WTC11 (cell line): ENCODE measurements around the gene CDC73. TPM values are rescaled to one million over a fixed set of nuclear protein-coding genes. Genes with fewer than 3 reads are reported as not detected.

Experiments used
- ATAC-seq: fragments of 200-7000 bp; cut with Tn5 transposase; 2 replicates; pipeline ENCODE4 v1.10.0; 2021; ENCODE audit warnings: mild to moderate bottlenecking, moderate library complexity
- CTCF ChIA-PET: fragments of 300-600 bp; sonication (Branson Sonifier 250); formaldehyde crosslinking; loops from one replicate; lab custom pipeline; 2021; ENCODE audit warnings: antibody characterized with exemption; lab: Charles Lee
- POLR2A ChIA-PET: fragments of 350-600 bp; sonication (Branson Sonifier 250); formaldehyde crosslinking; loops from one replicate; lab custom pipeline; 2021; ENCODE audit warnings: antibody characterized with exemption; lab: Charles Lee
- DNase-seq: peaks from one replicate; pipeline ENCODE4 v3.0.0; 2021; ENCODE audit warnings: low spot score
- H3K27ac Mint-ChIP-seq: 2 replicates; pipeline ENCODE4 v1.8.0; 2021; ENCODE audit warnings: mixed read lengths
- H3K27me3 Mint-ChIP-seq: 2 replicates; pipeline ENCODE4 v1.8.0; 2021; ENCODE audit warnings: low read depth, mild to moderate bottlenecking, moderate library complexity, mixed read lengths
- H3K36me3 Mint-ChIP-seq: 2 replicates; pipeline ENCODE4 v1.8.0; 2021; ENCODE audit warnings: mixed read lengths
- H3K4me1 Mint-ChIP-seq: 2 replicates; pipeline ENCODE4 v1.8.0; 2022; ENCODE audit warnings: mixed read lengths
- H3K4me3 Mint-ChIP-seq: 2 replicates; pipeline ENCODE4 v1.8.0; 2021; ENCODE audit warnings: mild to moderate bottlenecking, moderate library complexity, mixed read lengths
- H3K9me3 Mint-ChIP-seq: 2 replicates; pipeline ENCODE4 v1.8.0; 2021; ENCODE audit warnings: mixed read lengths
- CTCF ChIP-seq: fragments of 200-600 bp; IDR thresholded peaks from 2 replicates; pipeline ENCODE4 v1.8.0; 2022; ENCODE audit warnings: antibody characterized with exemption
- GRHL2 ChIP-seq: fragments of 250-450 bp; sonication (Bioruptor Pico); IDR thresholded peaks from 2 replicates; pipeline ENCODE4 v1.8.0; 2022; ENCODE audit warnings: mild to moderate bottlenecking, moderate library complexity; ENCODE audit not compliant: insufficient replicate concordance, severe bottlenecking
- HMGXB4 ChIP-seq: sonication (generic); formaldehyde crosslinking; IDR thresholded peaks from 2 replicates; pipeline ENCODE4 v1.8.1; 2023; ENCODE audit warnings: mild to moderate bottlenecking, moderate library complexity, missing genetic modification reagents
- IRF2 ChIP-seq: sonication (generic); formaldehyde crosslinking; IDR thresholded peaks from 2 replicates; pipeline ENCODE4 v1.8.0; 2022; ENCODE audit warnings: low read depth, missing genetic modification reagents, borderline replicate concordance
- NFATC4 ChIP-seq: fragments of 250-450 bp; sonication (Bioruptor Pico); IDR thresholded peaks from 2 replicates; pipeline ENCODE4 v1.9.0; 2021; ENCODE audit warnings: mild to moderate bottlenecking
- NFYB ChIP-seq: sonication (generic); formaldehyde crosslinking; conservative IDR thresholded peaks from 2 replicates; pipeline ENCODE4 v1.8.0; 2022; ENCODE audit warnings: low read depth, missing genetic modification reagents
- OVOL2 ChIP-seq: fragments of 250-450 bp; sonication (Bioruptor Pico); IDR thresholded peaks from 2 replicates; pipeline ENCODE4 v1.9.0; 2021; ENCODE audit warnings: mild to moderate bottlenecking, borderline replicate concordance
- PRDM15 ChIP-seq: sonication (generic); formaldehyde crosslinking; IDR thresholded peaks from 2 replicates; pipeline ENCODE4 v1.8.0; 2022; ENCODE audit warnings: missing genetic modification reagents
- SMAD4 ChIP-seq: sonication (generic); formaldehyde crosslinking; IDR thresholded peaks from 2 replicates; pipeline ENCODE4 v1.8.0; 2022; ENCODE audit warnings: mild to moderate bottlenecking, missing genetic modification reagents
- SP1 ChIP-seq: sonication (generic); formaldehyde crosslinking; conservative IDR thresholded peaks from 2 replicates; pipeline ENCODE4 v1.8.1; 2022; ENCODE audit warnings: missing genetic modification reagents
- TP53 ChIP-seq: sonication (generic); formaldehyde crosslinking; IDR thresholded peaks from 2 replicates; pipeline ENCODE4 v1.8.1; 2023; ENCODE audit warnings: mild to moderate bottlenecking, missing genetic modification reagents
- ZBTB43 ChIP-seq: sonication (generic); formaldehyde crosslinking; IDR thresholded peaks from 2 replicates; pipeline ENCODE4 v1.8.1; 2023; ENCODE audit warnings: mild to moderate bottlenecking, missing genetic modification reagents
- ZNF423 ChIP-seq: fragments of 250-450 bp; sonication (Bioruptor Pico); IDR thresholded peaks from 2 replicates; pipeline ENCODE4 v2.1.2; 2022; ENCODE audit warnings: mild to moderate bottlenecking, moderate library complexity
- total RNA-seq: library from RNA; stranded (reverse); gene quantifications from 3 replicates; pipeline ENCODE4 v1.2.3, GENCODE V29; 2021
- TF ChIP-seq, protein P1 (sequence below): fragments of 250-450 bp; sonication (Bioruptor Pico); IDR thresholded peaks from 2 replicates; pipeline ENCODE4 v1.8.0; 2021; ENCODE audit warnings: mild to moderate bottlenecking
- TF ChIP-seq, protein P2 (sequence below): sonication (generic); formaldehyde crosslinking; IDR thresholded peaks from 2 replicates; pipeline ENCODE4 v1.8.0; 2023; ENCODE audit warnings: missing genetic modification reagents, mild to moderate bottlenecking, borderline replicate concordance
- TF ChIP-seq, protein P3 (sequence below): sonication (generic); formaldehyde crosslinking; IDR thresholded peaks from 2 replicates; pipeline ENCODE4 v1.8.1; 2022; ENCODE audit warnings: mild to moderate bottlenecking, moderate library complexity, missing genetic modification reagents
- TF ChIP-seq, protein P4 (sequence below): sonication (generic); formaldehyde crosslinking; IDR thresholded peaks from 2 replicates; pipeline ENCODE4 v1.8.0; 2022; ENCODE audit warnings: mild to moderate bottlenecking, missing genetic modification reagents

Gene CDC73
- total RNA-seq, 1 experiment from 2014 or later = 57.1 TPM

DNA sequence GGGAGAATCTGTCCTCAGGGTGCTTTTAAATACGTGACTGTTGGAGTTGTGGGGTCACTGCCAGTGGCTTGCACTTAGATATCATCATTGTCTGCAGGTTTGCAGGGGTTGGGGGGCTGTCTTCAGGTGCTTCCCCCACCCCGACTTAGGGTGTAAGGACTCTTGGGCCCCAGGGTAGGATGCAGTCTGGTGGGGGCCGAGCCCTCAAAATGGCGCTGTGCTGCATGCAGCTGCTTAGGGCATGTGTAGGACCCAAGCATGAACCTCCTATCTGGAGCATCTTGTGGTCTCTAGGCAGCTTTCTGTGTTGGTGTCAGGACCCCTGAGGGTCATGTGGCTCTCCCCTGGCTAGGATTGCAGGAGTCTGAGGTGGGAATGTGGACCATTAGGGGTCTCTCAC is 120.2 kb downstream of the CDC73 start:
- TF ChIP-seq GRHL2 (CRISPR knock-in tag) (no peak), NFATC4 (no peak), CTCF (no peak), ZBTB43 (CRISPR knock-in tag) (no peak), PRDM15 (no peak), SP1 (no peak), TP53 (no peak), ZNF423 (no peak), HMGXB4 (CRISPR knock-in tag) (no peak), OVOL2 (CRISPR knock-in tag) (no peak), NFYB (CRISPR knock-in tag) (no peak), SMAD4 (no peak), IRF2 (no peak)
- TF ChIP-seq, protein P1, sequence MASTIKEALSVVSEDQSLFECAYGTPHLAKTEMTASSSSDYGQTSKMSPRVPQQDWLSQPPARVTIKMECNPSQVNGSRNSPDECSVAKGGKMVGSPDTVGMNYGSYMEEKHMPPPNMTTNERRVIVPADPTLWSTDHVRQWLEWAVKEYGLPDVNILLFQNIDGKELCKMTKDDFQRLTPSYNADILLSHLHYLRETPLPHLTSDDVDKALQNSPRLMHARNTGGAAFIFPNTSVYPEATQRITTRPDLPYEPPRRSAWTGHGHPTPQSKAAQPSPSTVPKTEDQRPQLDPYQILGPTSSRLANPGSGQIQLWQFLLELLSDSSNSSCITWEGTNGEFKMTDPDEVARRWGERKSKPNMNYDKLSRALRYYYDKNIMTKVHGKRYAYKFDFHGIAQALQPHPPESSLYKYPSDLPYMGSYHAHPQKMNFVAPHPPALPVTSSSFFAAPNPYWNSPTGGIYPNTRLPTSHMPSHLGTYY (CRISPR knock-in tag) = no peak
- TF ChIP-seq, protein P2, sequence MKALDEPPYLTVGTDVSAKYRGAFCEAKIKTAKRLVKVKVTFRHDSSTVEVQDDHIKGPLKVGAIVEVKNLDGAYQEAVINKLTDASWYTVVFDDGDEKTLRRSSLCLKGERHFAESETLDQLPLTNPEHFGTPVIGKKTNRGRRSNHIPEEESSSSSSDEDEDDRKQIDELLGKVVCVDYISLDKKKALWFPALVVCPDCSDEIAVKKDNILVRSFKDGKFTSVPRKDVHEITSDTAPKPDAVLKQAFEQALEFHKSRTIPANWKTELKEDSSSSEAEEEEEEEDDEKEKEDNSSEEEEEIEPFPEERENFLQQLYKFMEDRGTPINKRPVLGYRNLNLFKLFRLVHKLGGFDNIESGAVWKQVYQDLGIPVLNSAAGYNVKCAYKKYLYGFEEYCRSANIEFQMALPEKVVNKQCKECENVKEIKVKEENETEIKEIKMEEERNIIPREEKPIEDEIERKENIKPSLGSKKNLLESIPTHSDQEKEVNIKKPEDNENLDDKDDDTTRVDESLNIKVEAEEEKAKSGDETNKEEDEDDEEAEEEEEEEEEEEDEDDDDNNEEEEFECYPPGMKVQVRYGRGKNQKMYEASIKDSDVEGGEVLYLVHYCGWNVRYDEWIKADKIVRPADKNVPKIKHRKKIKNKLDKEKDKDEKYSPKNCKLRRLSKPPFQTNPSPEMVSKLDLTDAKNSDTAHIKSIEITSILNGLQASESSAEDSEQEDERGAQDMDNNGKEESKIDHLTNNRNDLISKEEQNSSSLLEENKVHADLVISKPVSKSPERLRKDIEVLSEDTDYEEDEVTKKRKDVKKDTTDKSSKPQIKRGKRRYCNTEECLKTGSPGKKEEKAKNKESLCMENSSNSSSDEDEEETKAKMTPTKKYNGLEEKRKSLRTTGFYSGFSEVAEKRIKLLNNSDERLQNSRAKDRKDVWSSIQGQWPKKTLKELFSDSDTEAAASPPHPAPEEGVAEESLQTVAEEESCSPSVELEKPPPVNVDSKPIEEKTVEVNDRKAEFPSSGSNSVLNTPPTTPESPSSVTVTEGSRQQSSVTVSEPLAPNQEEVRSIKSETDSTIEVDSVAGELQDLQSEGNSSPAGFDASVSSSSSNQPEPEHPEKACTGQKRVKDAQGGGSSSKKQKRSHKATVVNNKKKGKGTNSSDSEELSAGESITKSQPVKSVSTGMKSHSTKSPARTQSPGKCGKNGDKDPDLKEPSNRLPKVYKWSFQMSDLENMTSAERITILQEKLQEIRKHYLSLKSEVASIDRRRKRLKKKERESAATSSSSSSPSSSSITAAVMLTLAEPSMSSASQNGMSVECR (CRISPR knock-in tag) = no peak
- TF ChIP-seq, protein P3, sequence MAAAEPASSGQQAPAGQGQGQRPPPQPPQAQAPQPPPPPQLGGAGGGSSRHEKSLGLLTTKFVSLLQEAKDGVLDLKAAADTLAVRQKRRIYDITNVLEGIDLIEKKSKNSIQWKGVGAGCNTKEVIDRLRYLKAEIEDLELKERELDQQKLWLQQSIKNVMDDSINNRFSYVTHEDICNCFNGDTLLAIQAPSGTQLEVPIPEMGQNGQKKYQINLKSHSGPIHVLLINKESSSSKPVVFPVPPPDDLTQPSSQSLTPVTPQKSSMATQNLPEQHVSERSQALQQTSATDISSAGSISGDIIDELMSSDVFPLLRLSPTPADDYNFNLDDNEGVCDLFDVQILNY = no peak
- TF ChIP-seq, protein P4, sequence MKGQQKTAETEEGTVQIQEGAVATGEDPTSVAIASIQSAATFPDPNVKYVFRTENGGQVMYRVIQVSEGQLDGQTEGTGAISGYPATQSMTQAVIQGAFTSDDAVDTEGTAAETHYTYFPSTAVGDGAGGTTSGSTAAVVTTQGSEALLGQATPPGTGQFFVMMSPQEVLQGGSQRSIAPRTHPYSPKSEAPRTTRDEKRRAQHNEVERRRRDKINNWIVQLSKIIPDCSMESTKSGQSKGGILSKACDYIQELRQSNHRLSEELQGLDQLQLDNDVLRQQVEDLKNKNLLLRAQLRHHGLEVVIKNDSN (CRISPR knock-in tag) = no peak
- POLR2A ChIA-PET = no interaction called here
- Mint-ChIP-seq H3K27me3 (no peaks in the 10 kb centered on the region; the same call in 1 of the 2 replicates), H3K27ac (no peak overlapping the region), H3K9me3 (peaks cover 5% of the 10 kb centered on the region), H3K4me1 (no peaks in the 10 kb centered on the region), H3K4me3 (no peak overlapping the region), H3K36me3 (peaks cover 10% of the 10 kb centered on the region)
- ATAC-seq (no peak), DNase-seq (no peak)
- CTCF ChIA-PET = no interaction called here
